H9 (cell line): Measurements from ENCODE around the gene ARHGAP15. TPM values are rescaled to one million over a fixed set of nuclear protein-coding genes. Genes with fewer than 3 reads are reported as not detected.

Experiments
- DNase-seq: peaks from one replicate; pipeline ENCODE4 v3.0.0-alpha.2; 2017
- H2AFZ ChIP-seq: one replicate; pipeline ENCODE4 v1.6.1; 2013; ENCODE audit warnings: mild to moderate bottlenecking, low read length, control low read depth, moderate library complexity
- H2AK5ac ChIP-seq: 2 replicates; pipeline ENCODE4 v1.6.1; 2013; ENCODE audit warnings: low read length, control low read depth, mixed read lengths; ENCODE audit not compliant: insufficient read length
- H2BK120ac ChIP-seq: one replicate; pipeline ENCODE4 v1.6.1; 2013; ENCODE audit warnings: low read depth, mild to moderate bottlenecking, low read length, control low read depth, inconsistent platforms; ENCODE audit not compliant: poor library complexity, severe bottlenecking
- H2BK12ac ChIP-seq: 2 replicates; pipeline ENCODE4 v1.6.1; 2013; ENCODE audit warnings: low read length, control low read depth, mixed read lengths, low read depth; ENCODE audit not compliant: insufficient read length
- H2BK15ac ChIP-seq: 2 replicates; pipeline ENCODE4 v1.6.1; 2013; ENCODE audit warnings: low read depth, low read length, control low read depth
- H2BK20ac ChIP-seq: one replicate; pipeline ENCODE4 v1.6.1; 2013; ENCODE audit warnings: low read depth, mild to moderate bottlenecking, low read length, control low read depth, inconsistent platforms; ENCODE audit not compliant: poor library complexity, severe bottlenecking
- H2BK5ac ChIP-seq: 2 replicates; pipeline ENCODE4 v1.6.1; 2013; ENCODE audit warnings: low read length, control low read depth, mixed read lengths; ENCODE audit not compliant: insufficient read length
- H3K14ac ChIP-seq: 2 replicates; pipeline ENCODE4 v1.6.1; 2013; ENCODE audit warnings: low read length, control low read depth; ENCODE audit not compliant: insufficient read depth
- H3K18ac ChIP-seq: 2 replicates; pipeline ENCODE4 v1.6.1; 2013; ENCODE audit warnings: low read depth, mild to moderate bottlenecking, mixed read lengths, low read length, control low read depth; ENCODE audit not compliant: insufficient read length
- H3K23ac ChIP-seq: 2 replicates; pipeline ENCODE4 v1.6.1; 2013; ENCODE audit warnings: low read length, control low read depth, mixed read lengths, low read depth; ENCODE audit not compliant: insufficient read length
- H3K23me2 ChIP-seq: 2 replicates; pipeline ENCODE4 v1.6.1; 2013; ENCODE audit warnings: low read depth, mild to moderate bottlenecking, mixed read lengths, low read length, control low read depth; ENCODE audit not compliant: insufficient read length, poor library complexity, severe bottlenecking
- H3K27ac ChIP-seq: 2 replicates; pipeline ENCODE4 v1.5.1; 2013; ENCODE audit warnings: low read length, control low read depth, mixed read lengths, low read depth; ENCODE audit not compliant: insufficient read length
- H3K27me3 ChIP-seq: 2 replicates; pipeline ENCODE4 v1.6.1; 2013; ENCODE audit warnings: low read length, control low read depth, inconsistent platforms; ENCODE audit not compliant: insufficient read depth
- H3K4ac ChIP-seq: 2 replicates; pipeline ENCODE4 v1.6.1; 2013; ENCODE audit warnings: low read depth, mild to moderate bottlenecking, control low read depth, inconsistent platforms, low read length, moderate library complexity
- H3K4me1 ChIP-seq: 2 replicates; pipeline ENCODE4 v1.6.1; 2013; ENCODE audit warnings: low read length, control low read depth, inconsistent platforms; ENCODE audit not compliant: insufficient read depth
- H3K4me2 ChIP-seq: 2 replicates; pipeline ENCODE4 v1.6.1; 2013; ENCODE audit warnings: low read length, control low read depth, mixed read lengths; ENCODE audit not compliant: insufficient read length, insufficient read depth
- H3K56ac ChIP-seq: 2 replicates; pipeline ENCODE4 v1.6.1; 2013; ENCODE audit warnings: low read depth, mild to moderate bottlenecking, mixed read lengths, low read length, control low read depth; ENCODE audit not compliant: insufficient read length
- H3K79me1 ChIP-seq: 2 replicates; pipeline ENCODE4 v1.6.1; 2013; ENCODE audit warnings: low read depth, mild to moderate bottlenecking, moderate library complexity, low read length, control low read depth, inconsistent platforms; ENCODE audit not compliant: insufficient read depth, poor library complexity, severe bottlenecking
- H3K79me2 ChIP-seq: 2 replicates; pipeline ENCODE4 v1.6.1; 2013; ENCODE audit warnings: low read length, control low read depth, inconsistent platforms; ENCODE audit not compliant: insufficient read depth
- H3K9ac ChIP-seq: 2 replicates; pipeline ENCODE4 v1.6.1; 2013; ENCODE audit warnings: low read length, control low read depth, mixed read lengths; ENCODE audit not compliant: insufficient read length; ENCODE audit errors: extremely low read depth
- H3K9me3 ChIP-seq: one replicate; pipeline ENCODE4 v1.6.1; 2013; ENCODE audit warnings: low read depth, low read length, inconsistent platforms; ENCODE audit not compliant: control insufficient read depth
- H3T11ph ChIP-seq: one replicate; pipeline ENCODE4 v1.6.1; 2013; ENCODE audit warnings: mild to moderate bottlenecking, low read length, control low read depth, inconsistent platforms
- H4K20me1 ChIP-seq: one replicate; pipeline ENCODE4 v1.6.1; 2013; ENCODE audit not compliant: control insufficient read depth, insufficient read length, insufficient read depth
- H4K5ac ChIP-seq: 2 replicates; pipeline ENCODE4 v1.6.1; 2013; ENCODE audit warnings: low read depth, mild to moderate bottlenecking, mixed read lengths, low read length, control low read depth; ENCODE audit not compliant: insufficient read length
- H4K8ac ChIP-seq: replicated peaks from 2 replicates; pipeline ENCODE4 v1.6.1; 2013; ENCODE audit warnings: low read length, control low read depth, mixed read lengths, low read depth; ENCODE audit not compliant: insufficient read length
- H4K91ac ChIP-seq: 2 replicates; pipeline ENCODE4 v1.6.1; 2013; ENCODE audit warnings: low read depth, mild to moderate bottlenecking, moderate library complexity, mixed read lengths, low read length, control low read depth; ENCODE audit not compliant: insufficient read length
- H3K27ac Mint-ChIP-seq, 3 experiments: 2 replicates in 2 of 3; 3 replicates in 1 of 3; pipeline ENCODE4 v1.8.0; 2020 to 2021; ENCODE audit warnings: mixed read lengths in 3 of 3, mild to moderate bottlenecking in 1 of 3, moderate library complexity in 1 of 3
- H3K27me3 Mint-ChIP-seq: 2 replicates; pipeline ENCODE4 v1.8.0; 2021; ENCODE audit warnings: low read depth, mild to moderate bottlenecking, moderate library complexity, mixed read lengths
- H3K36me3 Mint-ChIP-seq, 3 experiments: 2 replicates in 2 of 3; 3 replicates in 1 of 3; pipeline ENCODE4 v1.8.0; 2020 to 2021; ENCODE audit warnings: low read depth in 3 of 3, mixed read lengths in 3 of 3; ENCODE audit not compliant: insufficient read depth in 1 of 3
- H3K4me1 Mint-ChIP-seq, 2 experiments: 2 replicates each; pipeline ENCODE4 v1.8.0; 2020; ENCODE audit warnings: mixed read lengths in 2 of 2
- H3K4me3 Mint-ChIP-seq, 2 experiments: 2 replicates in 1 of 2; 3 replicates in 1 of 2; pipeline ENCODE4 v1.8.0; 2020 to 2021; ENCODE audit warnings: mild to moderate bottlenecking in 2 of 2, mixed read lengths in 2 of 2, moderate library complexity in 1 of 2
- H3K9me3 Mint-ChIP-seq, 2 experiments: 2 replicates in 1 of 2; 3 replicates in 1 of 2; pipeline ENCODE4 v1.8.0; 2020; ENCODE audit warnings: mild to moderate bottlenecking in 2 of 2, mixed read lengths in 2 of 2, moderate library complexity in 1 of 2
- CTCF ChIP-seq: fragments of 200-600 bp; sonication (generic); conservative IDR thresholded peaks from 3 replicates; pipeline ENCODE4 v1.8.0; 2021; ENCODE audit warnings: antibody characterized with exemption, mild to moderate bottlenecking
- WGBS: extraction: QIAGEN DNeasy Blood & Tissue Kit; methylation state at CpG from one replicate; pipeline ENCODE4 v1.1.7; 2013; ENCODE audit warnings: missing lambda C conversion rate, low lambda C conversion rate, mixed read lengths; ENCODE audit not compliant: insufficient read length; ENCODE audit errors: extremely low coverage; 5-methylcytosine and 5-hydroxymethylcytosine counted together
- total RNA-seq: library from RNA; stranded (reverse); gene quantifications from 2 replicates; pipeline ENCODE4 v1.2.1, GENCODE V29; 2021

Gene ARHGAP15
- total RNA-seq, 1 experiment from 2014 or later: not detected

GRCh38 chr2:143177096-143177786, 48.0 kb downstream of the ARHGAP15 start:
- Histone ChIP-seq H3K23me2 (no peaks in the 10 kb centered on the region), H3K14ac (no peak overlapping the region), H3K79me2 (no peaks in the 10 kb centered on the region), H3K9ac (no peak overlapping the region), H3K18ac (no peak overlapping the region), H2BK5ac (no peak overlapping the region), H4K5ac (no peak overlapping the region), H4K20me1 (no peaks in the 10 kb centered on the region), H2BK15ac (no peak overlapping the region), H3K9me3 (no peaks in the 10 kb centered on the region), H3K4ac (no peak overlapping the region), H2BK120ac (no peak overlapping the region), H4K8ac (no peak overlapping the region), H3K27me3 (no peaks in the 10 kb centered on the region), H2AFZ (no peak overlapping the region), H3K4me2 (no peak overlapping the region), H3T11ph (no peak overlapping the region), H2BK20ac (no peak overlapping the region), H2BK12ac (no peak overlapping the region), H3K23ac (no peak overlapping the region), H3K27ac (no peak overlapping the region), H3K56ac (no peak overlapping the region), H2AK5ac (no peak overlapping the region), H3K4me1 (no peaks in the 10 kb centered on the region), H4K91ac (no peak overlapping the region), H3K79me1 (no peaks in the 10 kb centered on the region)
- Mint-ChIP-seq H3K4me1 (peaks cover 0 to 4% of the 10 kb centered on the region in 2 experiments; a peak in 1 of 4 replicates), H3K27me3 (no peaks in the 10 kb centered on the region), H3K27ac (no peak overlapping the region), H3K4me3 (no peak overlapping the region), H3K9me3 (peaks cover 6 to 10% of the 10 kb centered on the region in 2 experiments), H3K36me3 (peaks cover 0 to 9% (median 8%) of the 10 kb centered on the region in 3 experiments; a peak in 4 of 7 replicates)
- no CpG with 5 or more reads among the region's 5 CpGs for WGBS
- no peak for DNase-seq
- TF ChIP-seq CTCF: no peak
